ENCODE measurements around the gene L3MBTL3.

The L3MBTL3 gene

DNA sequence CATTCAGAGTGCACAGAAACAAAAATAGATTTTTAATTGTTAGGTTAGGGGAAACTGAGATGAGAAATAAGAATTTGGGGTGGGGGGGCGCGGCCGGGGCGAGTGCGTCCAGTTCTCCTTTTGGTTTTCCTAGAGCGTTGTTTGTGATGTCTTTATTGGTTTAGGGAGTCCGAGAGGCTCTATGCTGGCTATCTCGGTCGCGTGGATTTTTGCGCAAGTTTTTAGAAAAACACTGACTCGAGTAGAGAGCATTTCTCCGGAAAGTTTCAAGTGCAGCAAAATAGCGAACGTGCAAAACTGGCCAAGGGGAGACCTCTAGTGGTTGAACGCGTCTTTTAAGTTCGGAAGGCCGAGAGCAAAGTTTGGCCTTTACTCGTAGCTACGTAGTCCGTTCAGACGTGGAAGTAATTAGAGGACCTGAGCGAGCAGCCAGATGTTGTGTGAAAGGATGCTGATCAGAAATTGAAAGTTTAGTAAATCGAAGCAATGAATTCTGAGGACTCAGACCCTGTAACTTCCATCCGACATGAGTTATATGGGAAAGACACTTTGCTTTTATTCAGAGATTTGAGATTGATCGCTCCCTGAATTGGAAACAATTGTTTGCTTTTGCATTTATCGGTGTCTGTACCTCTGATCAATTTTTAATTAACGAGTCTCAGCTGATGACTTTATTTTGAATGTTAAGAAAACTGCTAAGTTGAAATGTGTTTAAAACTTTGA, 2.7 kb downstream of the L3MBTL3 start:
- in situ Hi-C loops (cut with MboI; ENCODE audit: low sequenced_read_pairs) = loop anchor here (25.0 kb wide), 1 partner anchor 409 kb away; no protein-coding TSS in a partner anchor

DNA sequence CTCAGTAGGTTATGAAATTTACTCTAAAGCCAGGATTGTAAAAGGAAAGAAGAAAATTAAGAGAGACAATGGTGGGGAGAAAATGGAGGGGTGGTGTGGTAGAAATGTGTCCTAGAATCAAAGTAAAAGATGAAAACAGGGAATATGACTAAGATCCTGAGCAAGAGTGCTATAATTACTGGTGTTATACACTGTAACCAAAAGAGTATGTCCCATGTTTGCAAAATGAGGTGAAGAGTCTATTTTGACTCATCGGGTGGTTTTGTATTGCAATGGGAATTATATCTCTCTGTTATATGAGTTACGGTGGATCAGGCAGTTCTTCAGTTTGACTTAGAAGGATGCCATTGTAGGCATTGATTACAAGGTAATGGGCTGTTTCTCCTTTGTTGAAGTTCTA, 8.5 kb downstream of the L3MBTL3 start:
- in situ Hi-C loops (cut with MboI; ENCODE audit: low sequenced_read_pairs) = loop anchor here (25.0 kb wide), 1 partner anchor 810 kb away; the partner anchor contains the start of gene SMLR1

DNA sequence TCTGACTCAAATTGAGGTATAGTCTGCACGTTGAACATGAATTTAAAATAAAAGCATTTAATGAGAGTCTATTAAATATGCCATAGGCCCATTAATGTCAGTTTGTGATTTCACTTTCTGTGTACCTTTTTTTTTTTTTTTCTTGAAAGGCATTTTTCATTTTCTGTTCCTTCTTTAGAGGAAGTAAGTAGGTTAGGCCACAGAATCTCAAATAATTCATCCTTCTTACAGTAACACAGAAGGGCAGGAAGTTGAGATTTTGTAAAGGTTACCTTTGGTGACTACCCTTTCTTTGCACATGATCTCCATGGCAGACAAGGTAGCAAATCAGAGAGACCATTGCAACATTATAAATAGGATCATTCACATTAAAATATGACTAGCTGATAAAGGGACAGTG, 9.6 kb downstream of the L3MBTL3 start:
- in situ Hi-C loops (cut with MboI; ENCODE audit: low sequenced_read_pairs) = loop anchor here (25.0 kb wide), 1 partner anchor 809 kb away; the partner anchor contains the start of gene SMLR1

DNA sequence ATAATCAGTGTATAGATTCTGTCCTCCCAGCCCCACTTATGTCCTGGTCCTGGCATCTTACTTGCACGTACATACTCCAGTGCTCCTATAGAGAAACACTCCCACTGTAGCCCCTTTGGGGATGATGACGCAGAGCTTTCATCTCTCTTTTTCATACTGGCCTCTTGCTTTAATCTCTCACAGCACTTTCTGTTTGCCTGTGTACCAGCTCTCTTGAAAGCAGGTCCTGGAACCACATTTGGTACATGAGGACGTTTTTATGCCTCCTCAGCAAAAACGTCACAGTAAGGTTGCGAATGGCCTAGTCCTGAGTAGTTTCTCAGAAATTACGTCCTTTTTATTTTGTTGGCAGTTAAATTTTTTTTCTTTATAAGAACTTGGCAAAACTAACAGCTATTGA, 10.8 kb downstream of the L3MBTL3 start:
- in situ Hi-C loops (cut with MboI; ENCODE audit: low sequenced_read_pairs) = loop anchor here (25.0 kb wide), 1 partner anchor 808 kb away; the partner anchor contains the start of gene SMLR1

DNA sequence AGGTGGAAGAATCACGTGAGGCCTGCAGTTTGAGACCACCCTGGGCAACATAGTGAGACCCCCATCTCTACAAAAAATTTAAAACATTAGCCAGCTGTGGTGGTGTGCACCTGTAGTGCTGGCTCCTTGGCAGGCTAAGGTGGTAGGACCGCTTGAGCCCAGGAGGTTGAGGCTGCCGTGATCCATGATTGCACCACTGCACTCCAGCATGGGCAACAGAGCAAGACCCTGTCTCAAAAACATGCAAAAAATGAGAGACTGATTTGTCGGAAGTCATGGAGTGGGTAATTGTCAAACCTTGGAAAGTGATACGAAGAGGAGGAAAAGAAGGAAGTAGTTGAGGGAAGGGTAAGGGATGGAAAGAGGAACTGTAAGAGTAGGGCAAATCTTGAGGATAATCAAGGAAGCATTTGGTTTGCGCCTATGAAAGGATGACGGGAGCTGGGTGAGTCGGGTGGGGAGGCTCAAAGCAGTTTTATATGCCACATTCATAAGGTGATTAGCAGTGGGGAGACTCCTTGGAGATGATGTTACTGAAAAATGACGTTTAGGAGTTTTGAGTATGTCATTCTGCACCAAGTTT, 14.5 kb downstream of the L3MBTL3 start:
- in situ Hi-C loops (cut with MboI; ENCODE audit: low sequenced_read_pairs) = loop anchor here (25.0 kb wide), 1 partner anchor 804 kb away; the partner anchor contains the start of gene SMLR1

DNA sequence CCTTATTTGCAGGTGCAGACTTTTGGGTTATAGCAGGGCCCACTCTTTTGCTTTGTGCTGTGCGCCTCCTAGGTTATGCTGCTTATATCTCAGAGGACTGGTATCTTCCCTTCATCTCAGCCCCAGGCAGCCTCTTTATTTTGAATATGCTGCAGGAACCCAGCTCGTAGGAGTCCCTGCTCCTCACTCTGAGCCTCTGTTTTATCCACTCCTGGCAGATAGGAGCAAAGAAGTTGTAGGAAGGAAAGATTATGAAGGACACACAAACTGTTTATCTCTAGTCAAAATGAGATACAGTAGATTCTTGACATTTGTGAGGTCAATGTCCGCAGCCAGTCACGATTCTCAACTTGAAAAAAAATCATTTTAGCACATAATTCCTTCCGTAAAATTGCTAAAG, 15.6 kb downstream of the L3MBTL3 start:
- in situ Hi-C loops (cut with MboI; ENCODE audit: low sequenced_read_pairs) = loop anchor here (25.0 kb wide), 1 partner anchor 803 kb away; the partner anchor contains the start of gene SMLR1

DNA sequence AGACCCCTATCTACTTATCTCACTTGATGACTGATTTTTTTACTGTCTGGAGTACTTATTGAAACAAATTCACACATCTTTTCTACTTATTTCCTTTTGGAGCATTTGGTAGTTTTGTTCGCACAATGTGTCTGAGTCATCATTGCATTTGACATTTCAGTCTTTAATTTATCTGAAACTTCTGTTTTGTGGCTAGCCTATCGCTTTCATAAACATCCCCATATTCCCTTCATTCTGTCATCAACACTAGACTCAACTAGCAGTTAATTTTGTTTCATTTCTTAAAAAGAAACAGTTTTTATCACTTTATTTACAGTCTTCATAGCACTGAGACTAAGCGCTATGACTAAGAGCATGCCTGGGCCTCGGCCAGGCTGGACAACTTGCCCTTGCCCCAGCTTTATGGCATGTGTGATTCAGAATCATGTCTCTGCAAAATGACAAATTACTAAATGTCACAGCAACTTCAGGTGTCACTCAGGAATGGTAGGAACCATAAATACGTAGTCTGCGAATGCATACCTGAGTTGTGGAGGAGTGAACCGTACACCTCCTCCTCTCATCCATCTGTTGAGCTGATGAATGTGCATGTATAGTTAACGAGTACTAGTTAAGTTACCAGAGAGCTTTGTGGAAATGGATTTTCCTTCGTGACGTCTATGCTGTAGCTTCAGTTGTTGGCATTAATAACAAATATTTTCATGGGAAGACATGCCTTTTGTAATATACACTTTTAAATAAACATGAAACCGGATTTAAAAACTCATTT, 16.2 kb downstream of the L3MBTL3 start:
- in situ Hi-C loops (cut with MboI; ENCODE audit: low sequenced_read_pairs) = loop anchor here (25.0 kb wide), 1 partner anchor 803 kb away; the partner anchor contains the start of gene SMLR1

DNA sequence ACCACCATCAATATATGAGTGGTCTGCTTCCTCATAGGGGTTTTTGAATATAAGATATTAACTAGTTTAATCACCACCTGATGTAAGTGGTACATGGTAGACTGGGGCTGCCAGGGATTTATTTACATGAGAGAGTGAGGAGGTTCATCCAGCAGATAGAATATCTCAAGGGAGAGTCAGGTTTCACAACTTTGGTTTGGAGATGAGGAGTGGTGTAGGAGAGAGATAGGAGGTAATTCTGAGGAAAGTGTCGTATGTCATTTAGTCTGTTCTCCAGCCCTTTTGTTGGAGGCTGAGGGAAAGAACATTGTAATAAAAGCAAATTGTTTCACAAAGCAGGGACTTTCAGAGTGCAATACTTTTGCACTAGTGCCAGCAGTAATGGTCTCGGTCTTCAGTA, 16.8 kb downstream of the L3MBTL3 start:
- in situ Hi-C loops (cut with MboI; ENCODE audit: low sequenced_read_pairs) = loop anchor here (25.0 kb wide), 1 partner anchor 802 kb away; the partner anchor contains the start of gene SMLR1

DNA sequence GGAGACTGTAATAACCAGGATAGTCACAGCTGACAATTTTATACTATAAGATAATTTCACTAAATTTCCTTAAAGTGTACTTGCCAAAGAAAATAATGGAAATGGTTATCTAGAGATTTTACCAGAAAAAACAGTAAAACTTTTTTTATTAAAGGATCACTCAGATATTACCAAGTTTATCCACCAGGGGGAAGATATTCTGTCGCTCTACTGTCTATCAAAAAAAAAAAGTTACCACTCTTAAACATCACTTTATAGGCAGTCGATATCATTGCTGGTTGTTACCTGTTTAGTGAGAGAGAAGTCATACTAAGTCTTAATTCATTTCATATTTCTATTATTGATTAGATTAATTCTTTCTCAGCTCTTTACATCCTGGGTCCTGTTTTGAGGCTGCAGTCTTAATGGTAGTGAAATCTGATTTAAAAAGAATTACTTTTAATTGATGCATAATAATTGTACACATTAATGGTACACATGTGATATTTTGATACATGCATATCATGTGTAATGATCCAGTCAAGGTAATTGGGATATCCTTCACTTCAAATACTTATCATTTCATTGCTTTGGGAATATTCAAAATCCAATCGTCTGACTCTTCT, 18.9 kb downstream of the L3MBTL3 start:
- in situ Hi-C loops (cut with MboI; ENCODE audit: low sequenced_read_pairs) = loop anchor here (25.0 kb wide), 1 partner anchor 800 kb away; the partner anchor contains the start of gene SMLR1

DNA sequence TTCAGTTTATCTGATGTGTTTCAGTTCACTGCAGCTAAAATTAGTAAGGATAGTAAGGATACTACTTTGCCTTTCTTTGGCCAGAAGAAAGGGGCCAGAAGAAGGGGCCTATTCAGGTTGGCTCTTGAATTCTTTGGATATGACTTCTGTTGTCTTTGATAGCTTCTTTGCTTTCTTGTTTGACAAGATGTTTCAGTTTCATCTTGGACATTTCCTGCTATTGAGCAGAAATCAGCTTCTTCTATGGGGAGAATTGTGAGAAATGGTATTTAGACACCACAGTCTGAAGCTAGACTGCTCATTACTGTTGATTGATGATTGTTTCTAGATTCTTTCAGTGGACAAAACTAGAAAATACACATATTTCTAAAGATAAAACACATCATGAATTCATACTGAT, 23.2 kb downstream of the L3MBTL3 start:
- in situ Hi-C loops (cut with MboI; ENCODE audit: low sequenced_read_pairs) = loop anchor here (25.0 kb wide), 1 partner anchor 796 kb away; the partner anchor contains the start of gene SMLR1

DNA sequence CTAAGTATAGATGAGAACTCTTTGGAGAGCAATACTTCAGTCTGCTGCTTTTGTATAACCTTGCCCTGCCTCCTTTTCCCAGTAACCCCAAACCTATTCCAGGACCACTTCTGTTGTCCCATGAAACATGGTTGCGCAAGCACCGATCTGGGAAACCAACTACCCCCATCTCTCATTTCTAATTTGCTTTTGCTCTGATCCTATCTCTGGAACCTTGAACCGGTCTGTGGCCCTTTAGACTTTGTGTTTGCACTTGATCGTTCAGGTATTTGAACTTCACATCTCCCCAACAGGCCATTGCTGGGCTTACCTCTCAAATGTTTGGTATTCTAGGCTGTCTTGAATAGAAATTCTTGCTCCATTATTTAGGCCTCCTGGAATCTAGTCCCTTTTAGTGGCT, 25.0 kb downstream of the L3MBTL3 start:
- in situ Hi-C loops (cut with MboI; ENCODE audit: low sequenced_read_pairs) = loop anchor here (25.0 kb wide), 1 partner anchor 794 kb away; the partner anchor contains the start of gene SMLR1

DNA sequence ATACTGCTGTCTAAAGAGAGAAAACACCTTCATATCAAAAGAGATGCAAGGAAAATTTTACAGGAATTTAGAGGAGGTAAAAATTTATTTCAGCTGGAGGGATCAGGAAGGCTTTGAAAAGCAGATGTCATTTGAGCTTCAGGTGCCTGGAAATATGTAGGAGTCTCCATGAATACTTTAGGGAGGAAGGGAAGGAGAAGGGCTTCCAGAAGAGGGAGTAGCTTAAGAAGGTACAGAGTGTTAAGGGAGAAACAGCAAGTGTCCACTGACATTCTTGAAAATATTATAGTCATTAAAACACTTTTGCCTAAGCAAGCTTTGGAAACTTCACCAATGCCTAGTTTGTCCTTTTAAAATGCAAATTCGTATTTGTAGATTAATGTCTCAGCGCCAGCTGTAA, 27.2 kb downstream of the L3MBTL3 start:
- in situ Hi-C loops (cut with MboI; ENCODE audit: low sequenced_read_pairs) = loop anchor here (25.0 kb wide), 1 partner anchor 792 kb away; the partner anchor contains the start of gene SMLR1

DNA sequence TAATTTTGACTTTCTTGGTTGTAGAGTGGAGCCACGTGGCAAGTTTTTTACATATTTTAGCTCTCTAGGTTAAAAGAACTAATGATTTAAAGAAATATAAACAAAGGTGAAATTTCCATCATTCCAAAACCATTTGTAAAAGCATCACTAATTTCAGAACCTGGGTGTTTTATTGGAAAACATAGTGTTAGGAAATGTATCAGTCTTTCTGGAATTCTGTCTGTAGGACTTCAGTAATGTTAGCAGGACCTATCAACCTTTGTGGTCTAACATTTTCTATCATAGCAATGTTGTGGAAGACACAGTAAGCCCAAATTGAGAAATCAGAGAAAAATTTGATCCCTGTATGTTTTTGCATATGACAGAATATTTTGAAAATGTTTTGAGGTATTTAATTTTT, 28.3 kb downstream of the L3MBTL3 start:
- in situ Hi-C loops (cut with MboI; ENCODE audit: low sequenced_read_pairs) = loop anchor here (25.0 kb wide), 1 partner anchor 791 kb away; the partner anchor contains the start of gene SMLR1

DNA sequence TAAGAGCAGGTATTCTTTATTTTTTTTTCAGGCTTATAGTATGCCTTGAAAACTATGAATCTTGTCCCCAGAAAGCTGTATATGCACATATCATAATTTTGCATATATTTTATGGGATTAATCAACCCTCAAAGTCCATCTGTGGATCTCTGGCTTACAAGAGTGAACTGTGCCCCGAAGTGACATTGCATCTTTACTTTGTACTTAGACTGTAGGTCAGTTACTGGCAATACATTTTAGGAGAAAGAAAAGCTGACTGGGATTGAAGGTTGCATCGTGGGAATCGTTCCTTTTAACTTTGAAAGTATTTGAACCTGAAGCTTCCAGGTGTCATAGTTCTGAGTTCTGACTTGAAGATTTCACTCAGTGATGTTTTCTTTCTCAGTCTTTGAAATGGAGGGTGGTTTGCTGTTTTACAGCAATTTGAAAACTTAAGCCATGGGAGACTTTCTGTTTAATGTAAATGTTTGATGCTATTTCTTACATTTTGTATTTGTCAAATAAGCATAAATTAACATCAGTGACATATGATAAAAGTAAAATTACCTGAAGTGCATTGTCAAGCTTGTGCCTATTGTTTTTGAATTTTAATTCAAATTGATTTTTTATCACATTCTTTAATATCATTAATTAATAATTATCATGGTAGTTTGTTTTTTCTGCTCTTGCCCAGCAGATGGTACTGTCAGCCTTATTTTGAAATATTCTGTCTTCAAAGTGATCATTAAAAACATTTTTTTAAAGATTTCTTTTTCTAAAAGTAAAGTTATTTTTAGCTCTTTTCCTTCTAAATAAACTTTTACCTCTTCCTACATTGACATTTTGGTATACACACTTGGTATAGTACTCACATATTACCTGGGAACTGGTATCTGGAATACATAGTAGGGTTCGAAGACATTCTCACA, 29.0 kb downstream of the L3MBTL3 start:
- in situ Hi-C loops (cut with MboI; ENCODE audit: low sequenced_read_pairs) = loop anchor here (25.0 kb wide), 1 partner anchor 790 kb away; the partner anchor contains the start of gene SMLR1

DNA sequence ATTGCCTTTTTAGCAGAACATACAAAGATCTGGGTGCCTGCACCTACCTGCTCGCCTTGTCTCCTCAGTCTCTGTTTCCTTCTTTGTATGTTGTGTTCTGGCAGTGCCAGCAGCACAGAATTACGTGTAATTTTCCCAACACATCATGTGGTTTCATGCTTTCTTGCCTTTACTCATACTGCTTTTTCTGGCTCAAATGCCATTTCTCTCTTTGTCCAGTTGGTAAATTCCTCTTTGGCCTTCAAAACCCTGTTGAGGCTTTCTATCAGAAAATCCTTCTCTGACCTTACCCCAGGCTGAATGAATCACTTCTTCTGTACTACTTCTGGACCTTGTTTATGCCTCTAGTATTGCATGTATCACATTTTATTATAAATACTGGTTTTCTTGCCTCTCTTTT, 31.8 kb downstream of the L3MBTL3 start:
- in situ Hi-C loops (cut with MboI; ENCODE audit: low sequenced_read_pairs) = no loop called here

DNA sequence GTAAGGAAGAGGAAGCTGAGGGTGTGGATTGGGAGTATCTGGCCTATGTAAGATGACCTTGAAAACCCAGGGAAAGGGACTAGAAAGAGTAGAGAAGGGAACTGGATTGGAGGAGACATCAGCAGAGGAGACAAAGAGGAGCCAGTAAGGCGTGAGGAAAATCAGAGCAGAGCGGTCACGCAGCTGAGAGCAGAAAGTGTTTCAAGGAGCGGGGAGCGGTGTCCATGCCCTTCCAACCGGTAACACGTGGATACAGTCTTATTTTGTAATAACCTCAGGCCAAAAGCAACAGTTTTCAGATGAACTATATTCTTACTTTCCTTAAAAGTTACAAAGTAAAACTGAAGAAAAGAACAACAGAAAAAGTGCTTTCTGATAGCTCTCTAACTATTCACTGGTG, 36.3 kb downstream of the L3MBTL3 start:
- in situ Hi-C loops (cut with MboI; ENCODE audit: low sequenced_read_pairs) = no loop called here

DNA sequence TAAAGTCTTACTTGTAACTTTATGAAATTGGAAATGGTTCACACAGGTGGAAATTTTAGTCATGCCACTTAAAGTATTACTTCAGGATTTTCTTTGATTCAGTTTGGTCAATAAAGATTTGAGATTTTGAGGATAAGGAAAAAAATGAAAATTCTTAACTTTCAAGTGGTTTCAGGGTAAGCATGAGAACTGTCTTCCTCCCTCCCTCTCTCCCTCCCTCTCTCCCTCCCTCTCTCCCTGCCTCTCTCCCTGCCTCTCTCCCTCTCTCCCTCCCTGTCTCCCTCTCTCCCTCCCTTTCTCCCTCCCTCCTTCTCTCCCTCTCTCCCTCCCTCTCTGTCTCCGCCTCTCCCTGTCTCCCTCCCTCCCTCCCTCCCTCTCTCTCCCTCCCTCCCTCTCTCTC, 36.9 kb downstream of the L3MBTL3 start:
- in situ Hi-C loops (cut with MboI; ENCODE audit: low sequenced_read_pairs) = no loop called here

DNA sequence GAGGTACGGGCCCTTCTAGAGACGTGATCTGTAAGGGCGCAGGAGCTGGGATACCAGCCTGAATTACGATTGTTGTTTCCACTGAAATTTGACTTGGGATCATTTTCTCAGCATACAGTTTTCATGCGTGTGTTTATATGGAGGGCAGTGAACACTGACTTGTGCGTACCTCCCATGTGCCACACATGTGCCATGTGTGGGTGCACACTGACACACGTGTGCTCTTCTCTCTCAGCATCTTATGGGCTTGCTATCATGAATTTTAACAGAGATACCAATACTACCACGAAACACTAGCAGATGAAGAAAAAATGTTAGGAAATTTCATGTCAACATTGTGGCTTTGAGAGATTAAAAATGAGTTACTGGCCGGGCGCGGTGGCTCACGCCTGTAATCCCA, 39.1 kb downstream of the L3MBTL3 start:
- in situ Hi-C loops (cut with MboI; ENCODE audit: low sequenced_read_pairs) = no loop called here

DNA sequence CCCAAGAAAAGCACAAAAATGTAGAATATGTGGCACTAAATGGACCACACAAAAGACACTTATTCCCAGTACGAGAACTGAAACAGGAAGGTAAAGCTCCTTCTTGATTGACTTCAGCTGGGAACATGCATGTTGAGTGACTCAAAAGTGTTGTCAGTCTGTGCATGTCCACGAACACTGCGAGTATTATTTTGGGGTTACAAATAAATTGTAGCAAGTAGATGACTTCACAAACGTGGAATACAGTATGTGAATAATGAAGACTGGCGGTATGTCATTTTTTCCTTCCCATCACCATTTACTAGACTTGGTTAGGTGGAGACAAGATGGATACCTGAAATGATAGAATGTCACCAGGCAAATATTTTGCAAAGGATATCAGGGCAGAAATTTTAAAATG, 45.4 kb downstream of the L3MBTL3 start:
- in situ Hi-C loops (cut with MboI; ENCODE audit: low sequenced_read_pairs) = no loop called here

Data from HL-60/S4 (cell line).